T-cell (primary cell): Measurements from ENCODE around the gene GET4. TPM values are rescaled to one million over a fixed set of nuclear protein-coding genes. Genes with fewer than 3 reads are reported as not detected.

Source experiments
- ATAC-seq, 4 experiments: fragments of 200-7000 bp in 3 of 4; fragments of 150-1000 bp in 1 of 4; cut with Tn5 transposase; replicated peaks in 1 of 4; 1 replicate in 3 of 4; 2 replicates in 1 of 4; pipeline ENCODE4 v1.10.0; 2021; ENCODE audit warnings: moderate library complexity in 3 of 4, mild to moderate bottlenecking in 2 of 4, moderate number of reproducible peaks in 1 of 4
- CTCF ChIA-PET, 2 donors: fragments of 300-600 bp; sonication (Branson Sonifier 250); formaldehyde crosslinking; loops; one replicate each; lab custom pipeline; 2022; ENCODE audit warnings: antibody characterized with exemption in 2 of 2; lab: Charles Lee
- POLR2A ChIA-PET, 2 donors: fragments of 300-600 bp; sonication (Branson Sonifier 250); formaldehyde crosslinking; loops; one replicate each; lab custom pipeline; 2022; ENCODE audit warnings: antibody characterized with exemption in 2 of 2; lab: Charles Lee
- DNase-seq, 35 experiments: peaks; one replicate each; pipeline versions ENCODE4 v3.0.0 to v3.0.0-alpha.2; 2013 to 2023
- H3K27ac ChIP-seq: one replicate; pipeline ENCODE4 v1.5.1; 2013; ENCODE audit warnings: low read length
- H3K27me3 ChIP-seq, 2 experiments: replicated peaks in 1 of 2; 1 replicate in 1 of 2; 2 replicates in 1 of 2; pipeline versions ENCODE4 v1.6.1 to v1.7.0; 2013; ENCODE audit warnings: low read length in 1 of 2, mixed read lengths in 1 of 2; ENCODE audit not compliant: control insufficient read depth in 2 of 2, insufficient read depth in 2 of 2; ENCODE audit errors: extremely low read depth in 1 of 2
- H3K36me3 ChIP-seq, 2 donors: 1 replicate in 1 of 2; 2 replicates in 1 of 2; pipeline versions ENCODE4 v1.6.1 to v1.7.0; 2013; ENCODE audit warnings: low read length in 1 of 2; ENCODE audit not compliant: control insufficient read depth in 2 of 2, insufficient read depth in 1 of 2; ENCODE audit errors: extremely low read depth in 1 of 2
- H3K4me1 ChIP-seq, 2 experiments: 1 replicate in 1 of 2; 2 replicates in 1 of 2; pipeline versions ENCODE4 v1.6.1 to v1.7.0; 2013; ENCODE audit warnings: low read length in 2 of 2, mixed read lengths in 1 of 2; ENCODE audit not compliant: insufficient read depth in 2 of 2, control insufficient read depth in 1 of 2; ENCODE audit errors: extremely low read depth in 1 of 2
- H3K4me3 ChIP-seq, 2 donors: 1 replicate in 1 of 2; 2 replicates in 1 of 2; pipeline versions ENCODE4 v1.5.1 to v1.7.0; 2013; ENCODE audit warnings: mild to moderate bottlenecking in 2 of 2, low read length in 1 of 2, moderate library complexity in 1 of 2; ENCODE audit not compliant: control insufficient read depth in 1 of 2; ENCODE audit errors: extremely low read depth in 1 of 2
- H3K9me3 ChIP-seq: 2 replicates; pipeline ENCODE4 v1.7.0; 2013
- H3K27ac Mint-ChIP-seq, 2 donors: one replicate each; pipeline ENCODE4 v1.8.0; 2020 to 2021; ENCODE audit warnings: mild to moderate bottlenecking in 2 of 2, mixed read lengths in 2 of 2
- H3K27me3 Mint-ChIP-seq, 2 donors: one replicate each; pipeline ENCODE4 v1.8.0; 2021 to 2022; ENCODE audit warnings: mixed read lengths in 2 of 2
- H3K36me3 Mint-ChIP-seq: one replicate; pipeline ENCODE4 v1.8.0; 2021; ENCODE audit warnings: mixed read lengths
- H3K4me1 Mint-ChIP-seq, 3 donors: one replicate each; pipeline ENCODE4 v1.8.0; 2020 to 2022; ENCODE audit warnings: mixed read lengths in 3 of 3, mild to moderate bottlenecking in 1 of 3
- H3K4me3 Mint-ChIP-seq, 3 donors: one replicate each; pipeline ENCODE4 v1.8.0; 2020 to 2022; ENCODE audit warnings: mild to moderate bottlenecking in 3 of 3, mixed read lengths in 3 of 3, moderate library complexity in 3 of 3
- H3K9me3 Mint-ChIP-seq, 3 donors: one replicate each; pipeline ENCODE4 v1.8.0; 2020 to 2022; ENCODE audit warnings: mixed read lengths in 3 of 3
- WGBS: methylation state at CpG from one replicate; pipeline ENCODE4 v1.1.5; 2013; ENCODE audit warnings: missing lambda C conversion rate; ENCODE audit not compliant: insufficient coverage; 5-methylcytosine and 5-hydroxymethylcytosine counted together
- total RNA-seq, 35 experiments: library from RNA in 6 of 35; stranded (reverse) in 6 of 35; fragments of 120-200 nt in 1 of 35; gene quantifications; one replicate each; pipeline versions ENCODE4 v1.2.1 to v1.2.4 and lab custom pipeline; 2013 to 2026

Gene GET4
- total RNA-seq, 5 donors from 2014 or later (not counting 1 experiment from before 2014, with no cell fraction given), result 52.2 to 76.4 (median 54.7) TPM

- Mint-ChIP-seq H3K4me3 (no peak overlapping the region), H3K27me3 (no peaks in the 10 kb centered on the region), H3K36me3 (peaks cover 39% of the 10 kb centered on the region), H3K9me3 (no peaks in the 10 kb centered on the region), H3K4me1 (no peaks in the 10 kb centered on the region), H3K27ac (no peak overlapping the region)
- no peaks in the 10 kb centered on the region for H3K9me3 ChIP-seq
- ATAC-seq (no peak), DNase-seq (no peak)
- H3K4me3 ChIP-seq, result no peak overlapping the region
- no peak overlapping the region for H3K27ac ChIP-seq
- 99% methylated on average over 52 of the region's 52 CpGs for WGBS
- ChIA-PET POLR2A (no interaction called here), CTCF (no interaction called here)
- peaks cover 40 to 73% of the 10 kb centered on the region in 2 donors for H3K36me3 ChIP-seq
- no peaks in the 10 kb centered on the region for H3K4me1 ChIP-seq
- H3K27me3 ChIP-seq, result no peaks in the 10 kb centered on the region
These were observed 19.2 kb downstream of the GET4 start for GRCh38 chr7:895451-896052.

DNA sequence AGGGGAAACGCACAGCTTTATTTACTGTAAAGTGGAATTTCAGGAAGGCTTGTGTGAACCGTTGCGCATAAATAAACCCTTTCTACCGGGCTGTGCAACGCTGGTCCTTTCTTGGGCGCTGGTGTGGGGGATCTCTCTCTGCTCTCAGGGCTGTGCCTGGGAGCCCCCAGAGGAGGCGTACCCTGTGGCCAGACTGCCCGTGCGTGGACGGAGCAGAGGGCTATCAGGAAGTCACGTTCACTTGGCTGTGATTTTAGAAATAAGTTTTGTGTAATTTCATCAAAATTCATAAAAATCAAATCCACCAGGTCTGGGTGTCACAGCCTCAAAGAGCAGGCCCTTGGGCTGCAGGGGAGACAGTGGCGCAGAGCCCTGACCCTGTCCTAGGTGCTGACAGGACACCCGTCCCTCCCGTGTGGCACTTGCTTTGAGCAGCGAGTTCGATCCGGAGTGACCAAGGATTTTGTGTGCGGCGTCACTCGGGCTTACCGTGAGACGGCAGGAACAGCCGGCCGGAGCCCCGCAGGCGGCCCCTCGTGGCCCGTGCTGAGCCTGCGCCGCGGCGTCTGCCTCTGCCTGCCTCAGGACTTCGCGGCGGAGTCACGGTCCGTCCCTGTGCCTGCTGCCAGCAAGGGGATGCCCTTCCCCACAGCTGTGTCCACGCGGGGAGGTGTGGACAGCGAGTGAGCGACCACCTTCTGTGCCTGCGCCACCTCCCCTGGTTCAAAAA lies 20.2 kb downstream of the GET4 start:
- Histone ChIP-seq H3K4me1 (peaks cover 0 to 6% of the 10 kb centered on the region in 2 experiments), H3K36me3 (peaks cover 37 to 64% of the 10 kb centered on the region in 2 donors), H3K4me3 (no peak overlapping the region), H3K27me3 (no peaks in the 10 kb centered on the region), H3K27ac (no peak overlapping the region), H3K9me3 (no peaks in the 10 kb centered on the region)
- Mint-ChIP-seq H3K9me3 (no peaks in the 10 kb centered on the region), H3K27me3 (no peaks in the 10 kb centered on the region), H3K27ac (no peak overlapping the region), H3K36me3 (peaks cover 35% of the 10 kb centered on the region), H3K4me1 (peaks cover 0 to 2% (median 0%) of the 10 kb centered on the region in 3 donors), H3K4me3 (no peak overlapping the region)
- 93% methylated on average over 31 of the region's 42 CpGs for WGBS
- DNase-seq (no peak), ATAC-seq (no peak)
- ChIA-PET POLR2A (no interaction called here), CTCF (no interaction called here)

GRCh38 chr7:897086-897485 lies 20.7 kb downstream of the GET4 start:
- H3K4me3 ChIP-seq, result no peak overlapping the region
- no peak for DNase-seq
- no peak overlapping the region for H3K27ac ChIP-seq
- H3K36me3 ChIP-seq, result peaks cover 33 to 58% of the 10 kb centered on the region in 2 donors
- ATAC-seq, result no peak
- H3K9me3 ChIP-seq, result no peaks in the 10 kb centered on the region
- POLR2A ChIA-PET, result no interaction called here
- no peaks in the 10 kb centered on the region for H3K27me3 ChIP-seq
- 100% methylated on average over 2 of the region's 14 CpGs for WGBS
- peaks cover 0 to 2% (median 0%) of the 10 kb centered on the region in 3 donors for H3K4me1 Mint-ChIP-seq
- no peak overlapping the region for H3K27ac Mint-ChIP-seq
- H3K4me3 Mint-ChIP-seq, result no peak overlapping the region
- H3K4me1 ChIP-seq, result peaks cover 0 to 9% of the 10 kb centered on the region in 2 experiments
- peaks cover 35% of the 10 kb centered on the region for H3K36me3 Mint-ChIP-seq
- no peaks in the 10 kb centered on the region for H3K9me3 Mint-ChIP-seq
- CTCF ChIA-PET, result no interaction called here
- no peaks in the 10 kb centered on the region for H3K27me3 Mint-ChIP-seq

GRCh38 chr7:897771-898376 lies 21.5 kb downstream of the GET4 start:
- POLR2A ChIA-PET, result no interaction called here
- Histone ChIP-seq H3K27me3 (no peaks in the 10 kb centered on the region), H3K27ac (no peak overlapping the region), H3K4me1 (peaks cover 0 to 9% of the 10 kb centered on the region in 2 experiments), H3K4me3 (no peak overlapping the region), H3K36me3 (peaks cover 35 to 50% of the 10 kb centered on the region in 2 donors), H3K9me3 (no peaks in the 10 kb centered on the region)
- 89% methylated on average over 15 of the region's 27 CpGs for WGBS
- Mint-ChIP-seq H3K9me3 (no peaks in the 10 kb centered on the region), H3K36me3 (peaks cover 28% of the 10 kb centered on the region), H3K27ac (no peak overlapping the region), H3K4me3 (no peak overlapping the region), H3K27me3 (peaks cover 0 to 5% of the 10 kb centered on the region in 2 donors), H3K4me1 (peaks cover 0 to 2% (median 0%) of the 10 kb centered on the region in 3 donors)
- no peak for ATAC-seq
- DNase-seq, result no peak
- CTCF ChIA-PET, result no interaction called here

- no peaks in the 10 kb centered on the region for H3K27me3 ChIP-seq
- POLR2A ChIA-PET, result no interaction called here
- Mint-ChIP-seq H3K4me1 (peaks cover 0 to 2% (median 0%) of the 10 kb centered on the region in 3 donors), H3K27me3 (peaks cover 0 to 7% of the 10 kb centered on the region in 2 donors), H3K36me3 (peaks cover 24% of the 10 kb centered on the region), H3K9me3 (no peaks in the 10 kb centered on the region), H3K4me3 (no peak overlapping the region), H3K27ac (no peak overlapping the region)
- no peak overlapping the region for H3K27ac ChIP-seq
- no peak overlapping the region for H3K4me3 ChIP-seq
- H3K36me3 ChIP-seq, result peaks cover 35 to 45% of the 10 kb centered on the region in 2 donors
- CTCF ChIA-PET, result no interaction called here
- H3K9me3 ChIP-seq, result no peaks in the 10 kb centered on the region
- 97% methylated on average over 18 of the region's 18 CpGs for WGBS
- H3K4me1 ChIP-seq, result peaks cover 0 to 9% of the 10 kb centered on the region in 2 experiments
- no peak for DNase-seq
- no peak for ATAC-seq
These were observed 22.1 kb downstream of the GET4 start for GRCh38 chr7:898460-898854.

DNA sequence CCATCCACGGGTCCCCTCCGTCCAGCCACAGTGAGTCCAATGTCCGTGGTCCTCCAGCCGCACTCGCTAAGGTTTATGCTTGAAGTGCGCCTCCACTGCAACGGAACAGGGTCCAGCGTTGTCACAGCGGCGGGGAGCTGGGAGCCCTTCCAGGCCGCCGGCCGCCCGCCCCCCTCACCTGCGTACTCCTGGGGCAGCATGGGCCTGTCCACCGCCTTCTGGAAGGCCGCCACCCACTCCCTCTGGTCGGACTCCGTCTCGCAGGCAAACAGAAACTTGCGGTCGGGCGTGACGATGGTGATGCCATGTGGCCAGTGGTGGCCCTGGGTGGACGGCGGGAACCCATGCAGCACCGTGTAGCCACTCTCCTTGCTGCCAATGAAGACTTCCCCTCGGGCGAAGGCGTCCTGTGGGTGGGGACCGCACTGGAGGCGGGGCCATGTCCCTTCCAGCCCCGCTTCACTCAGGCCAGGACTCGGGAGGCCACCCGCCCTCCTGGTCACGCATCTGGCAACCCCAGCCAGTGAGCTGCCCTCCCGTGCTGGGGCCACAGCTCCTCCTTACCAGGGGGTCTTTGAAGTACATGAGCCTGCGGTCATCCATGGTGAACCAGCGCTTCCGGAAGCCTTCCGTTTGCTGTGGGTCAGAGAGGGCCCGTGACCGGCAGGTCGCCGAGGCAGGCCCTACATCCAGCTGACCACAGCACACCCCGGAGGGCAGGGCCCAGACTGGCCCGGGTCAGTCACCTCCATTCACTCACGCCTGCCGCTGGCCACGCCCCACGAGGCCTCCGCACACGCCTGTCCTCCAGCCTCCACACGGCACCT lies 22.7 kb downstream of the GET4 start:
- Histone ChIP-seq H3K27me3 (peaks cover 0 to under 1% of the 10 kb centered on the region in 2 experiments), H3K9me3 (no peaks in the 10 kb centered on the region), H3K27ac (no peak overlapping the region), H3K36me3 (peaks cover 33 to 38% of the 10 kb centered on the region in 2 donors), H3K4me1 (peaks cover 0 to 9% of the 10 kb centered on the region in 2 experiments), H3K4me3 (no peak overlapping the region)
- Mint-ChIP-seq H3K36me3 (peaks cover 18% of the 10 kb centered on the region), H3K27ac (no peak overlapping the region), H3K4me1 (peaks cover 0 to 2% (median 0%) of the 10 kb centered on the region in 3 donors), H3K4me3 (no peak overlapping the region), H3K27me3 (peaks cover 0 to 7% of the 10 kb centered on the region in 2 donors), H3K9me3 (no peaks in the 10 kb centered on the region)
- CTCF ChIA-PET, result no interaction called here
- DNase-seq (no peak), ATAC-seq (no peak)
- POLR2A ChIA-PET, result no interaction called here
- WGBS, result 94% methylated on average over 53 of the region's 54 CpGs
